Uterus (tissue), 2 donors: ENCODE data around the gene BIRC5.

ENCODE experiments used
- CTCF ChIP-seq, 4 experiments: fragments of 200-600 bp in 2 of 4; fragments of 450-650 bp in 2 of 4; sonication (generic) in 2 of 4; IDR thresholded peaks; one replicate each; pipeline ENCODE4 v1.5.1; 2016 to 2019; ENCODE audit warnings: antibody characterized with exemption in 4 of 4, mild to moderate bottlenecking in 2 of 4, moderate library complexity in 1 of 4
- POLR2A ChIP-seq, 2 donors: fragments of 450-650 bp; IDR thresholded peaks; one replicate each; pipeline ENCODE4 v1.6.1; 2016; ENCODE audit warnings: antibody characterized with exemption in 2 of 2, mild to moderate bottlenecking in 1 of 2, moderate library complexity in 1 of 2

- TF ChIP-seq POLR2A (IDR thresholded peaks at IDR 0.05) (no peak), CTCF (IDR thresholded peaks at IDR 0.05) (no peak)
These were observed 3.9 kb upstream of the BIRC5 start for GRCh38 chr17:78210111-78210510.
